PFSK-1 (cell line): ENCODE data around the gene FXYD2.

Experiments
- FOXP2 ChIP-seq: optimal IDR thresholded peaks from 2 replicates; pipeline ENCODE3; 2011; ENCODE audit warnings: borderline replicate concordance, control low read depth, inconsistent platforms; ENCODE audit not compliant: insufficient read depth; ENCODE audit errors: extremely low read length, extremely low read depth
- POLR2AphosphoS5 ChIP-seq: IDR thresholded peaks from 2 replicates; pipeline ENCODE4 v1.6.1; 2012; ENCODE audit warnings: low read depth, mild to moderate bottlenecking, control low read depth, low read length, moderate library complexity
- REST ChIP-seq, 2 experiments: IDR thresholded peaks; 2 replicates each; pipeline versions ENCODE4 v1.6.1 to v1.8.0; 2011 to 2012; ENCODE audit warnings: low read depth in 2 of 2, low read length in 2 of 2, control low read depth in 1 of 2, inconsistent platforms in 1 of 2, mild to moderate bottlenecking in 1 of 2, moderate library complexity in 1 of 2; ENCODE audit not compliant: insufficient read depth in 1 of 2
- SIN3A ChIP-seq: IDR thresholded peaks from 2 replicates; pipeline ENCODE4 v1.6.1; 2012; ENCODE audit warnings: mild to moderate bottlenecking, low read length, moderate library complexity, borderline replicate concordance; ENCODE audit not compliant: insufficient read depth
- TAF1 ChIP-seq: IDR thresholded peaks from 2 replicates; pipeline ENCODE4 v1.6.1; 2012; ENCODE audit warnings: low read length, control low read depth, borderline replicate concordance; ENCODE audit not compliant: insufficient read depth

GRCh38 chr11:117772360-117772759 lies 52.2 kb downstream of the FXYD2 start:
- TF ChIP-seq POLR2AphosphoS5, result no peak
- TF ChIP-seq REST (IDR thresholded peaks at IDR 0.05; ENCODE audit: insufficient read depth in 1 of 2, low read depth in 2 of 2, low read length in 2 of 2), result no peak
- no peak for TF ChIP-seq TAF1
- no peak for TF ChIP-seq SIN3A
- TF ChIP-seq FOXP2, result no peak
